22Rv1 (cell line): ENCODE data around the gene EMP3.
"Not testable (repeated sequence)": the region's sequence is repeated elsewhere in the genome, so short reads cannot be mapped to it uniquely, and the experiment has no call there.

Experiments used
- ZFX ChIP-seq: fragments of 450-650 bp; IDR thresholded peaks from 2 replicates; pipeline ENCODE4 v1.6.1; 2017; ENCODE audit warnings: antibody characterized with exemption, borderline replicate concordance
- TF ChIP-seq, protein P1 (sequence below): fragments of 450-650 bp; IDR thresholded peaks from 2 replicates; pipeline ENCODE4 v1.5.1; 2017; ENCODE audit warnings: mild to moderate bottlenecking

GRCh38 chr19:48371771-48372170 is 46.4 kb downstream of the EMP3 start:
- TF ChIP-seq, protein P1, sequence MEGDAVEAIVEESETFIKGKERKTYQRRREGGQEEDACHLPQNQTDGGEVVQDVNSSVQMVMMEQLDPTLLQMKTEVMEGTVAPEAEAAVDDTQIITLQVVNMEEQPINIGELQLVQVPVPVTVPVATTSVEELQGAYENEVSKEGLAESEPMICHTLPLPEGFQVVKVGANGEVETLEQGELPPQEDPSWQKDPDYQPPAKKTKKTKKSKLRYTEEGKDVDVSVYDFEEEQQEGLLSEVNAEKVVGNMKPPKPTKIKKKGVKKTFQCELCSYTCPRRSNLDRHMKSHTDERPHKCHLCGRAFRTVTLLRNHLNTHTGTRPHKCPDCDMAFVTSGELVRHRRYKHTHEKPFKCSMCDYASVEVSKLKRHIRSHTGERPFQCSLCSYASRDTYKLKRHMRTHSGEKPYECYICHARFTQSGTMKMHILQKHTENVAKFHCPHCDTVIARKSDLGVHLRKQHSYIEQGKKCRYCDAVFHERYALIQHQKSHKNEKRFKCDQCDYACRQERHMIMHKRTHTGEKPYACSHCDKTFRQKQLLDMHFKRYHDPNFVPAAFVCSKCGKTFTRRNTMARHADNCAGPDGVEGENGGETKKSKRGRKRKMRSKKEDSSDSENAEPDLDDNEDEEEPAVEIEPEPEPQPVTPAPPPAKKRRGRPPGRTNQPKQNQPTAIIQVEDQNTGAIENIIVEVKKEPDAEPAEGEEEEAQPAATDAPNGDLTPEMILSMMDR, result not testable (repeated sequence)
- not testable (repeated sequence) for TF ChIP-seq ZFX
